Activated CD4-positive, alpha-beta T cell treated with anti-CD3 and anti-CD28 coated beads for 36 hours (primary cell): ENCODE data around the gene ALPG. TPM values are rescaled to one million over a fixed set of nuclear protein-coding genes. Genes with fewer than 3 reads are reported as not detected.

Source experiments
- ATAC-seq: fragments of 200-7000 bp; cut with Tn5 transposase; one replicate; pipeline ENCODE4 v1.10.0; 2021; ENCODE audit warnings: mild to moderate bottlenecking, moderate library complexity
- CTCF ChIA-PET: fragments of 350-600 bp; sonication (Branson Sonifier 250); formaldehyde crosslinking; loops from one replicate; lab custom pipeline; 2021; ENCODE audit warnings: antibody characterized with exemption; lab: Charles Lee
- POLR2A ChIA-PET: fragments of 350-600 bp; sonication (Branson Sonifier 250); formaldehyde crosslinking; loops from one replicate; lab custom pipeline; 2021; ENCODE audit warnings: antibody characterized with exemption, inconsistent platforms; lab: Charles Lee
- DNase-seq: peaks from one replicate; pipeline ENCODE4 v3.0.0-alpha.2; 2020
- H3K27ac Mint-ChIP-seq: one replicate; pipeline ENCODE4 v1.8.0; 2021; ENCODE audit warnings: mixed read lengths
- H3K27me3 Mint-ChIP-seq: one replicate; pipeline ENCODE4 v1.8.0; 2021; ENCODE audit warnings: mixed read lengths
- H3K36me3 Mint-ChIP-seq: one replicate; pipeline ENCODE4 v1.8.0; 2021; ENCODE audit warnings: low read depth, mixed read lengths
- H3K4me1 Mint-ChIP-seq: one replicate; pipeline ENCODE4 v1.8.0; 2021; ENCODE audit warnings: mixed read lengths
- H3K4me3 Mint-ChIP-seq: one replicate; pipeline ENCODE4 v1.8.0; 2021; ENCODE audit warnings: mild to moderate bottlenecking, moderate library complexity, mixed read lengths
- H3K9me3 Mint-ChIP-seq: one replicate; pipeline ENCODE4 v1.8.0; 2021; ENCODE audit warnings: low read depth, mixed read lengths
- intact Hi-C, 2 experiments: fragments of 100-400 bp; cut with DNase I in 1 of 2; cut with micrococcal nuclease in 1 of 2; formaldehyde crosslinking; loops; one replicate each; pipeline versions ENCODE4 v1.14.2 to v1.15.1; 2022 to 2024; cut with DNase I, micrococcal nuclease
- total RNA-seq, 2 experiments: library from RNA; stranded (reverse); gene quantifications; one replicate each; pipeline ENCODE4 v1.2.3, GENCODE V29; 2021

ALPG gene
- total RNA-seq, 2 experiments from 2014 or later = not detected

GRCh38 chr2:232455426-232456255 lies 49.0 kb downstream of the ALPG start, which contains the start of gene ALPI:
TSS of gene ALPI (plus strand) at chr2:232456153. CDS start at chr2:232456200, 47 bp downstream.
- CTCF ChIA-PET = no interaction called here
- Mint-ChIP-seq H3K4me1 (no peaks in the 10 kb centered on the region), H3K27ac (no peak within 1 kb of the TSS), H3K9me3 (no peaks in the 10 kb centered on the region), H3K4me3 (no peak within 1 kb of the TSS), H3K27me3 (peaks cover 12% of the 10 kb centered on the region), H3K36me3 (no peaks in the 10 kb centered on the region)
- intact Hi-C loops = no loop called here
- no peak for DNase-seq
- POLR2A ChIA-PET = no interaction called here
- ATAC-seq = no peak

- intact Hi-C loops = no loop called here
- ChIA-PET POLR2A (no interaction called here), CTCF (no interaction called here)
- Mint-ChIP-seq H3K4me3 (no peak overlapping the region), H3K36me3 (no peaks in the 10 kb centered on the region), H3K9me3 (no peaks in the 10 kb centered on the region), H3K4me1 (no peaks in the 10 kb centered on the region), H3K27me3 (peaks cover 12% of the 10 kb centered on the region), H3K27ac (no peak overlapping the region)
- DNase-seq (no peak), ATAC-seq (no peak)
Observed at GRCh38 chr2:232456296-232457120, 49.9 kb downstream of the ALPG start.

GRCh38 chr2:232457121-232458011 lies 50.7 kb downstream of the ALPG start:
- intact Hi-C loops = no loop called here
- POLR2A ChIA-PET = no interaction called here
- no peak for DNase-seq
- CTCF ChIA-PET = no interaction called here
- H3K4me3 Mint-ChIP-seq = no peak overlapping the region
- no peaks in the 10 kb centered on the region for H3K9me3 Mint-ChIP-seq
- H3K4me1 Mint-ChIP-seq = no peaks in the 10 kb centered on the region
- no peak for ATAC-seq
- peaks cover 12% of the 10 kb centered on the region for H3K27me3 Mint-ChIP-seq
- H3K36me3 Mint-ChIP-seq = no peaks in the 10 kb centered on the region
- no peak overlapping the region for H3K27ac Mint-ChIP-seq

- ATAC-seq (no peak), DNase-seq (no peak)
- no peak overlapping the region for H3K4me3 Mint-ChIP-seq
- POLR2A ChIA-PET = no interaction called here
- no peaks in the 10 kb centered on the region for H3K36me3 Mint-ChIP-seq
- peaks cover 12% of the 10 kb centered on the region for H3K27me3 Mint-ChIP-seq
- H3K4me1 Mint-ChIP-seq = no peaks in the 10 kb centered on the region
- CTCF ChIA-PET = no interaction called here
- intact Hi-C loops = no loop called here
- no peaks in the 10 kb centered on the region for H3K9me3 Mint-ChIP-seq
- no peak overlapping the region for H3K27ac Mint-ChIP-seq
Observed at GRCh38 chr2:232458051-232458660, 51.5 kb downstream of the ALPG start.

- ChIA-PET POLR2A (interaction anchor here (0.6 kb wide), 1 partner anchor 55 kb away, joined by 3 read pairs; no protein-coding TSS in a partner anchor), CTCF (interaction anchor here (2.2 kb wide), 1 partner anchor 10 kb away, joined by 6 read pairs; no protein-coding TSS in a partner anchor)
- no peak for ATAC-seq
- no peak overlapping the region for H3K27ac Mint-ChIP-seq
- H3K27me3 Mint-ChIP-seq = peaks cover 12% of the 10 kb centered on the region
- H3K4me3 Mint-ChIP-seq = no peak overlapping the region
- intact Hi-C loops = no loop called here
- no peaks in the 10 kb centered on the region for H3K4me1 Mint-ChIP-seq
- DNase-seq = no peak
- no peaks in the 10 kb centered on the region for H3K36me3 Mint-ChIP-seq
- no peaks in the 10 kb centered on the region for H3K9me3 Mint-ChIP-seq
Observed at GRCh38 chr2:232458661-232459418, 52.2 kb downstream of the ALPG start.

- POLR2A ChIA-PET = no interaction called here
- no peak for DNase-seq
Observed at GRCh38 chr2:232459419-232460035, 52.9 kb downstream of the ALPG start.

GRCh38 chr2:232460171-232460570 lies 53.5 kb downstream of the ALPG start:
- Mint-ChIP-seq H3K36me3 (no peaks in the 10 kb centered on the region), H3K9me3 (no peaks in the 10 kb centered on the region), H3K27me3 (peaks cover 12% of the 10 kb centered on the region), H3K4me1 (no peaks in the 10 kb centered on the region), H3K27ac (no peak overlapping the region), H3K4me3 (no peak overlapping the region)
- ATAC-seq (no peak), DNase-seq (no peak)
- intact Hi-C loops = no loop called here
- ChIA-PET POLR2A (no interaction called here), CTCF (interaction anchor here (2.2 kb wide), 1 partner anchor 9 kb away, joined by 6 read pairs; no protein-coding TSS in a partner anchor)

More at GRCh38 chr2:232459419-232460035, 52.9 kb downstream of the ALPG start:
- CTCF ChIA-PET = interaction anchor here (2.2 kb wide), 1 partner anchor 10 kb away, joined by 6 read pairs; no protein-coding TSS in a partner anchor
- H3K4me1 Mint-ChIP-seq = no peaks in the 10 kb centered on the region
- H3K4me3 Mint-ChIP-seq = no peak overlapping the region
- H3K27ac Mint-ChIP-seq = no peak overlapping the region
- no peaks in the 10 kb centered on the region for H3K9me3 Mint-ChIP-seq
- ATAC-seq = no peak
- intact Hi-C loops = no loop called here
- H3K36me3 Mint-ChIP-seq = no peaks in the 10 kb centered on the region
- H3K27me3 Mint-ChIP-seq = peaks cover 12% of the 10 kb centered on the region

Other genes starting within 250 kb of the ALPG start
- gene ALPP, start 28.1 kb upstream of the ALPG start, total RNA-seq = not detected
- gene ALPI, start 49.3 kb downstream of the ALPG start, total RNA-seq = not detected
- under 1 TPM; 0.19 to 0.23 TPM for gene ECEL1, start 81.0 kb downstream of the ALPG start, total RNA-seq
- not detected for gene PRSS56, start 113.5 kb downstream of the ALPG start, total RNA-seq
- not detected for gene CHRND, start 119.3 kb downstream of the ALPG start, total RNA-seq
- not detected for gene CHRNG, start 132.8 kb downstream of the ALPG start, total RNA-seq
- gene TIGD1, start 143.7 kb downstream of the ALPG start, total RNA-seq = 1 to 10 TPM; 7.6 to 7.9 TPM
- 10 to 100 TPM; 57.0 to 68.0 TPM for gene EIF4E2, start 143.8 kb downstream of the ALPG start, total RNA-seq
- under 1 TPM in 1 of 2 experiments, not detected in 1; 0.23 TPM for gene EFHD1, start 226.8 kb downstream of the ALPG start, total RNA-seq